Measurements from ENCODE around the gene RTL10.

Gene RTL10

GRCh38 chr22:19873960-19874306 is 19.3 kb upstream of the RTL10 start:
- Mint-ChIP-seq H3K27me3 (no peaks in the 10 kb centered on the region), H3K4me1 (ENCODE audit: low read depth) (peaks cover 8% of the 10 kb centered on the region), H3K27ac (no peak overlapping the region), H3K9me3 (no peaks in the 10 kb centered on the region), H3K4me3 (no peak overlapping the region), H3K36me3 (ENCODE audit: low read depth) (no peaks in the 10 kb centered on the region)

GRCh38 chr22:19873138-19873959 is 18.7 kb upstream of the RTL10 start:
- Mint-ChIP-seq H3K9me3 (no peaks in the 10 kb centered on the region), H3K27ac (no peak overlapping the region), H3K4me3 (no peak overlapping the region), H3K36me3 (ENCODE audit: low read depth) (no peaks in the 10 kb centered on the region), H3K4me1 (ENCODE audit: low read depth) (peaks cover 8% of the 10 kb centered on the region), H3K27me3 (no peaks in the 10 kb centered on the region)

- no peak overlapping the region for H3K4me3 Mint-ChIP-seq
- peaks cover 8% of the 10 kb centered on the region for H3K4me1 Mint-ChIP-seq (ENCODE audit: low read depth)
- H3K27me3 Mint-ChIP-seq = no peaks in the 10 kb centered on the region
- no peak overlapping the region for H3K27ac Mint-ChIP-seq
- H3K36me3 Mint-ChIP-seq (ENCODE audit: low read depth) = no peaks in the 10 kb centered on the region
- no peaks in the 10 kb centered on the region for H3K9me3 Mint-ChIP-seq
Observed at GRCh38 chr22:19872779-19873137, 18.1 kb upstream of the RTL10 start.

GRCh38 chr22:19871845-19872778 is 17.4 kb upstream of the RTL10 start:
- Mint-ChIP-seq H3K27ac (no peak overlapping the region), H3K4me1 (ENCODE audit: low read depth) (peaks cover 8% of the 10 kb centered on the region), H3K27me3 (no peaks in the 10 kb centered on the region), H3K36me3 (ENCODE audit: low read depth) (no peaks in the 10 kb centered on the region), H3K4me3 (no peak overlapping the region), H3K9me3 (no peaks in the 10 kb centered on the region)

- no peaks in the 10 kb centered on the region for H3K9me3 Mint-ChIP-seq
- H3K4me3 Mint-ChIP-seq = no peak overlapping the region
- H3K36me3 Mint-ChIP-seq (ENCODE audit: low read depth) = no peaks in the 10 kb centered on the region
- no peaks in the 10 kb centered on the region for H3K27me3 Mint-ChIP-seq
- H3K27ac Mint-ChIP-seq = no peak overlapping the region
- H3K4me1 Mint-ChIP-seq (ENCODE audit: low read depth) = peaks cover 8% of the 10 kb centered on the region
Observed at GRCh38 chr22:19871023-19871844, 16.6 kb upstream of the RTL10 start.

- peaks cover 8% of the 10 kb centered on the region for H3K4me1 Mint-ChIP-seq (ENCODE audit: low read depth)
- H3K9me3 Mint-ChIP-seq = no peaks in the 10 kb centered on the region
- no peak overlapping the region for H3K4me3 Mint-ChIP-seq
- H3K27me3 Mint-ChIP-seq = no peaks in the 10 kb centered on the region
- H3K36me3 Mint-ChIP-seq (ENCODE audit: low read depth) = no peaks in the 10 kb centered on the region
- no peak overlapping the region for H3K27ac Mint-ChIP-seq
Observed at GRCh38 chr22:19870153-19871022, 15.7 kb upstream of the RTL10 start.

- Mint-ChIP-seq H3K27me3 (no peaks in the 10 kb centered on the region), H3K36me3 (ENCODE audit: low read depth) (no peaks in the 10 kb centered on the region), H3K27ac (no peak overlapping the region), H3K9me3 (no peaks in the 10 kb centered on the region), H3K4me1 (ENCODE audit: low read depth) (peaks cover 8% of the 10 kb centered on the region), H3K4me3 (no peak overlapping the region)
Observed at GRCh38 chr22:19869497-19870152, 15.0 kb upstream of the RTL10 start.

- Mint-ChIP-seq H3K27ac (no peak overlapping the region), H3K9me3 (no peaks in the 10 kb centered on the region), H3K4me1 (ENCODE audit: low read depth) (peaks cover 1% of the 10 kb centered on the region), H3K27me3 (no peaks in the 10 kb centered on the region), H3K4me3 (no peak overlapping the region), H3K36me3 (ENCODE audit: low read depth) (no peaks in the 10 kb centered on the region)
Observed at GRCh38 chr22:19868773-19869471, 14.2 kb upstream of the RTL10 start.

GRCh38 chr22:19868333-19868732 is 13.7 kb upstream of the RTL10 start:
- Mint-ChIP-seq H3K4me1 (ENCODE audit: low read depth) (no peaks in the 10 kb centered on the region), H3K27ac (no peak overlapping the region), H3K27me3 (no peaks in the 10 kb centered on the region), H3K9me3 (no peaks in the 10 kb centered on the region), H3K36me3 (ENCODE audit: low read depth) (no peaks in the 10 kb centered on the region), H3K4me3 (no peak overlapping the region)

GRCh38 chr22:19867617-19868016 is 12.9 kb upstream of the RTL10 start:
- Mint-ChIP-seq H3K36me3 (ENCODE audit: low read depth) (no peaks in the 10 kb centered on the region), H3K27me3 (no peaks in the 10 kb centered on the region), H3K4me1 (ENCODE audit: low read depth) (no peaks in the 10 kb centered on the region), H3K4me3 (no peak overlapping the region), H3K9me3 (no peaks in the 10 kb centered on the region), H3K27ac (no peak overlapping the region)

GRCh38 chr22:19866665-19867009 is 12.0 kb upstream of the RTL10 start:
- no peak overlapping the region for H3K27ac Mint-ChIP-seq
- H3K4me1 Mint-ChIP-seq (ENCODE audit: low read depth) = no peaks in the 10 kb centered on the region
- H3K9me3 Mint-ChIP-seq = no peaks in the 10 kb centered on the region
- no peaks in the 10 kb centered on the region for H3K36me3 Mint-ChIP-seq (ENCODE audit: low read depth)
- no peak overlapping the region for H3K4me3 Mint-ChIP-seq
- H3K27me3 Mint-ChIP-seq = no peaks in the 10 kb centered on the region

GRCh38 chr22:19865141-19865829 is 10.6 kb upstream of the RTL10 start:
- Mint-ChIP-seq H3K4me3 (no peak overlapping the region), H3K36me3 (ENCODE audit: low read depth) (no peaks in the 10 kb centered on the region), H3K9me3 (no peaks in the 10 kb centered on the region), H3K27ac (no peak overlapping the region), H3K4me1 (ENCODE audit: low read depth) (no peaks in the 10 kb centered on the region), H3K27me3 (no peaks in the 10 kb centered on the region)

- no peaks in the 10 kb centered on the region for H3K36me3 Mint-ChIP-seq (ENCODE audit: low read depth)
- H3K9me3 Mint-ChIP-seq = no peaks in the 10 kb centered on the region
- H3K4me3 Mint-ChIP-seq = no peak overlapping the region
- H3K4me1 Mint-ChIP-seq (ENCODE audit: low read depth) = peaks cover 2% of the 10 kb centered on the region
- no peak overlapping the region for H3K27ac Mint-ChIP-seq
- no peaks in the 10 kb centered on the region for H3K27me3 Mint-ChIP-seq
Observed at GRCh38 chr22:19864538-19865106, 9.9 kb upstream of the RTL10 start.

Data from stimulated activated naive CD8-positive, alpha-beta T cell treated with anti-CD3 and anti-CD28 coated beads, Interleukin-15, Interleukin-2, amounts not matched to agents 100 ng/mL and 50 ng/mL, for 24 hours (primary cell).